Urinary bladder (tissue), 4 donors: ENCODE data around the gene DDIT3. TPM values are rescaled to one million over a fixed set of nuclear protein-coding genes. Genes with fewer than 3 reads are reported as not detected.
"Not testable (repeated sequence)": the region's sequence is repeated elsewhere in the genome, so short reads cannot be mapped to it uniquely, and the experiment has no call there.

Source experiments
- DNase-seq: peaks from one replicate; pipeline ENCODE4 v3.0.0-alpha.2; 2015; ENCODE audit errors: extremely low spot score
- H3K27ac ChIP-seq: one replicate; pipeline ENCODE4 v1.5.1; 2013; ENCODE audit warnings: low read depth, mild to moderate bottlenecking, moderate library complexity
- H3K36me3 ChIP-seq: one replicate; pipeline ENCODE4 v1.6.1; 2013; ENCODE audit warnings: mild to moderate bottlenecking, moderate library complexity; ENCODE audit not compliant: insufficient read depth
- H3K4me1 ChIP-seq: one replicate; pipeline ENCODE4 v1.6.1; 2013; ENCODE audit warnings: mild to moderate bottlenecking, moderate library complexity; ENCODE audit not compliant: insufficient read depth
- H3K4me3 ChIP-seq: one replicate; pipeline ENCODE4 v1.5.1; 2013; ENCODE audit warnings: low read depth, low read length
- WGBS: extraction: QIAGEN DNeasy Blood & Tissue Kit; methylation state at CpG from one replicate; pipeline ENCODE4 v1.1.7; 2013; 5-methylcytosine and 5-hydroxymethylcytosine counted together
- polyA plus RNA-seq: library from polyadenylated mRNA; stranded (reverse); fragments of 200-250 nt; gene quantifications from one replicate; pipeline ENCODE4 v1.2.3, GENCODE V29; 2013
- total RNA-seq: library from RNA; depleted of rRNA; stranded (reverse); fragments of >200 nt; gene quantifications from one replicate; pipeline ENCODE4 v1.2.3, GENCODE V29; 2014
- donor health status: healthy with polysubstance abuse.
- donor health status: healthy.

The DDIT3 gene, protein sequence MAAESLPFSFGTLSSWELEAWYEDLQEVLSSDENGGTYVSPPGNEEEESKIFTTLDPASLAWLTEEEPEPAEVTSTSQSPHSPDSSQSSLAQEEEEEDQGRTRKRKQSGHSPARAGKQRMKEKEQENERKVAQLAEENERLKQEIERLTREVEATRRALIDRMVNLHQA
- total RNA-seq = 15.4 TPM
- polyA plus RNA-seq = 58.0 TPM

DNA sequence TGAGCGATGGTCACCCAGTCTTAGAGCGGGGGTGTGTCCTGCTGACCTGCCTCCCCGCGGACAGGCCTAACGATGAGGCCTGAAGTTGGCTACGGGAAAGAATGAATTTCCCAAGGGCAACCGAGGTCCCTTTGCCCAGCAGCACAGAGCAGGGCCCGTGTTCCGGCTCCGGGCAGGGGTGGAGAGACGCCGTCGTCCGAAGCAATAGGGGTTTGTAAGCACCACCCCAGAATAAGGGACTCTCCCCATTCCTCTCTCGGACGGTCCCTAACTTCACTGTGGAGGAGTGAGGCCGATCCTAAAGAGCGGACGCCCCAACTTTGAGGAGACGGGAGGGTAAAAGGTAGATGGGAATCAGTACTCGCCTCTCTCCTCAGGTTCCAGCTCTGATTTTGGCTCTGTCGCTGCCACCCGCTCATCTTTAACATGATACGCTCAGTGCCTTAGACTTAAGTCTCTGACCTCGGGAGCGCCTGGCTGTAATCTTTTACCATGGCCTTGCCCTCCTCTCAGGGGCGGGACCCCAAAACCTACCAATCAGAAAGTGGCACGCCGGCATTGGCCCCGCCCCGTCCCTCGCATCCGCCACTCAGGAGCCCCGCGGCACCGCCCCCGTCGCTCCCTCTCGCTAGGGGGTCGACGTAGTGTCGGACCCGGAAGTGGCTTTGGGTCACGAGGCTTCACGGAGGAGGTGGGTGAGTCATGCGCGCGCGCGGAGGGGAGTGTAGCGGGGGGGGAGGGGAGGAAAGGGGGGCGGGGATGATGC, at the start of gene DDIT3:
DDIT3 (minus strand) TSS at position 462 of the 766 bp plus-strand sequence. CDS start 3,108 bp downstream, outside the sequence.
- WGBS = under 1% methylated on average over 52 of the region's 52 CpGs
- DNase-seq = peak; percentile 97
- Histone ChIP-seq H3K4me1 (no peaks in the 10 kb centered on the region), H3K36me3 (no peaks in the 10 kb centered on the region), H3K4me3 (peak within 1 kb of the TSS; percentile 69), H3K27ac (peak within 1 kb of the TSS; percentile 97)

DNA sequence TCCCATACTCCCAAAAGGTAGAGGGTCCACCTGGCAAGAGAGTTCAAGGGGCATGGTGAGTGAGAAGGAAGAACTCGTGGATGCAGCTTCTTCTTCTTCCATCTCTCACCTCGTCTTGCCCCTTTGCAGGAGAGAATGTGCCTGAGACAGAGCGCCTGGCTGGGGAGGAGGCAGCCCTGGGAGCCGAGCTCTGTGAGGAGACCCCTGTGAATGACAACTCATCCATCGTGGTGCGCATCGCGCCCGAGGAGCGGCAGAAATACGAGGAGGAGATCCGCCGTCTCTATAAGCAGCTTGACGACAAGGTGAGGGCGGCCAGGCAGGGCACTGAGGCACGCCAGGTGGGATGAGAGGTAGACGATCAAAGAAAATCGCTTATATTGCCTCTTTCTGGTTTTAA, 49.5 kb upstream of the DDIT3 start:
- Histone ChIP-seq H3K4me3 (no peak overlapping the region), H3K36me3 (no peaks in the 10 kb centered on the region), H3K27ac (no peak overlapping the region), H3K4me1 (no peaks in the 10 kb centered on the region)
- 88% methylated on average over 18 of the region's 18 CpGs for WGBS
- DNase-seq = no peak

DNA sequence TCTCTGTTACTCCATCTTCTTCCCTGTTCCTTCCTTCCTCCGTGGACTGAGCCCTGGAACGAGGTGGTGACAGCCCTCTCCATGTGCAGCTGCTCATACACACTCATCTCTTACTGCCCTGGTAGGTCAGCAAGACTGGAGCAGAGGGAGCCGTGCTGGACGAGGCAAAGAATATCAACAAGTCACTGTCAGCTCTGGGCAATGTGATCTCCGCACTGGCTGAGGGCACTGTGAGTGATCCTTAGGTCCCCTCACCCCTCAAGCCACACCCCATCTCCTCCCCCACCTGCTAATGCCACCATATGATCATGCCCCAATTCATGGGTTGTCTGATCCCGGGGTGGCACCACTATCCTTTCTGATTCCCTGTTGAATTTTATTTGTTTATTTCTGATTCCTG, 48.5 kb upstream of the DDIT3 start:
- H3K4me3 ChIP-seq = no peak overlapping the region
- WGBS = 63% methylated on average over 6 of the region's 6 CpGs
- no peak for DNase-seq
- H3K4me1 ChIP-seq = no peaks in the 10 kb centered on the region
- H3K27ac ChIP-seq = no peak overlapping the region
- H3K36me3 ChIP-seq = no peaks in the 10 kb centered on the region

DNA sequence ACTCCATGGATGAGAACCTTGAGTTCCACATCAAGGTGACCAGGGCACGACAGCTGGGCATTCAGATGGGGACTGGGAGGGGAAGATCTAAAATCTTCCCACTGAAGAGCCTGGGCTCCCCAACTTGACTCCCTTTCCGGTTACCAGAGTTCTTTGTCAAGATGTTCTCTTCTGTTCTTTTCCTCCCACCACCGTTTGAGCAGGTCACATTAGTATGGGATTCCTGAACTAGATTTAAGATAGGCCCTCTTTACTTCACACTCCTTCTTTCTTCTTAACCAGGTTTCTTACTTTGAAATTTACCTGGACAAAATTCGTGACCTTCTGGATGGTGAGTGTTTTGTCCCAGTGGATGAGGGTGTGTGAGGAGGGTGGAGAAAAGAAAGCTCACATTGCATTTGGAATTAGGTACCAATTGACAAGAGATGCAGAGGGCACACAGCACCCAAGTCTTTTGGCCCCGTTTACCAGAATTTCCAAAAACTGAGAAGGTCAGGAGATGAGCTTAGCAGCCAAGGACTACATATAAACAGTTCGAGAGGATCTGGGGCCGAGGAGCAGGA, 43.9 kb upstream of the DDIT3 start:
- Histone ChIP-seq H3K27ac (no peak overlapping the region), H3K4me1 (no peaks in the 10 kb centered on the region), H3K36me3 (no peaks in the 10 kb centered on the region), H3K4me3 (no peak overlapping the region)
- no peak for DNase-seq
- WGBS = 76% methylated on average over 7 of the region's 7 CpGs

DNA sequence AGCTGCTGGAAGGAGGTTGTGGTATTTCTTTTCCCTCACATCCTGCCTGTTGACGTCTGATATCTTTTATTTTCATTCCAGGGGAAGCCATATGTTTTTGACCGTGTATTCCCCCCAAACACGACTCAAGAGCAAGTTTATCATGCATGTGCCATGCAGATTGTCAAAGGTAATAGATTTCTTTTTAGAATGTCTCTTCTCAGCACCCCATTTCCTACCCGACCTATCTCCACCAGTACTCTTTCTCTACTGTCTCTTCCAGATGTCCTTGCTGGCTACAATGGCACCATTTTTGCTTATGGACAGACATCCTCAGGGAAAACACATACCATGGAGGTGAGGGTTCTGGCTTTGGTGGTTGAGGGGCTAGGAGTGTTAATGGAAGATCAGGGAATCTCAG, 43.0 kb upstream of the DDIT3 start:
- H3K4me1 ChIP-seq = no peaks in the 10 kb centered on the region
- H3K27ac ChIP-seq = no peak overlapping the region
- DNase-seq = no peak
- 28% methylated on average over 4 of the region's 4 CpGs for WGBS
- no peaks in the 10 kb centered on the region for H3K36me3 ChIP-seq
- no peak overlapping the region for H3K4me3 ChIP-seq

DNA sequence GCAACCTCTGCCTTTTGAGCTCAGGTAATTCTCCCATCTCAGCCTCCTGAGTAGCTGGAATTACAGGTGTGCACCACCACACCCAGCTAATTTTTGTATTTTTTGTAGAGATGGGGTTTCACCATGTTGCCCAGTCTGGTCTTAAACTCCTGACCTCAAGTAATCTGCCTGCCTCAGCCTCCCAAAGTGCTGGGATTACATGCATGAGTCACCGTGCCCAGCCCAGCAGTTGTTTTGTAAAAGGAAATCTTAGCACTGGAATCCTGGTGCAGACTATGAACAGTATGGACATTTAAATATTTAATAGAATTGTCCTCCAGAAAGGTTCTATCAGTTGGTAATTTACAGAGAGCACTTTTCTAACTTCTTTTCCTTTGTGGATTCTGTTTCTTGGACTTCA, 40.8 kb upstream of the DDIT3 start:
- not testable (repeated sequence) for DNase-seq, H3K27ac ChIP-seq, H3K36me3 ChIP-seq, H3K4me1 ChIP-seq, H3K4me3 ChIP-seq
- WGBS = 45% methylated on average over 1 of the region's 1 CpG

DNA sequence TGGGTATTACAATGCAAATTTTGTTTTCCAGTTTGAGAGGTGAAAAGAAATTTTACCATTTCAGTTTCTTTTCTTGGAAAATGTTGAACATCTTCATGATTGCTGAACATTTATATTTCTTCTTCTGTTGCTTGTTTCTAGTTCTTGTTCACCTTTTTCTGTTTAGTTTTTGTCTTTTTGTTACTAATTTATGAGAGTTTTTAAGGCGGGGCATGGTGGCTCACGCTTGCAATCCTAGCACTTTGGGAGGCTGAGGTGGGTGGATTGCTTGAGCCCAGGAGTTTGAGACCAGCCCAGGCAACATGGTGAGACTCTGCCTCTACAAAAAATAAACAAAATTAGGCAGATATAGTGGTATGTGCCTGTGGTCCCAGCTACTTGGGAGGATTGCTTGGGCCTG, 40.2 kb upstream of the DDIT3 start:
- DNase-seq = no peak
- no peak overlapping the region for H3K4me3 ChIP-seq
- WGBS = 83% methylated on average over 2 of the region's 2 CpGs
- no peaks in the 10 kb centered on the region for H3K4me1 ChIP-seq
- H3K36me3 ChIP-seq = no peaks in the 10 kb centered on the region
- H3K27ac ChIP-seq = no peak overlapping the region

DNA sequence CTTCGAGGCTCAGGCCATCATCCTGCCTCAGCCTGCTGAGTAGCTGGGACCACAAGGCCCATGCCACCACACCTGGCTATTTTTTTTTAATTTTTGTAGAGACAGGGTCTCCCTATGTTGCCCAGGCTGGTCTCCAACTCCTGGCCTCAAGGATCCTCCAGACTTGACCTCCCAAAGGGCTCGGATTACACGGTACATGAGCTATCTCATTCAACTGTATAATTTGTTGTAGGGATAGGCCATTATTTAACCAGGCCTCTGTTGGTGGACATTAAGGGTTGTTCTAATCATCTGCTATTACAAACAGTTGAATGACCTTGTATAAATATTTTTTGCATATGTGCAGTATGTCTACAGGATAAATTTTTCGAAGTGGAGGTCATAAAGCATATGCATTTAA, 38.5 kb upstream of the DDIT3 start:
- DNase-seq = no peak
- Histone ChIP-seq H3K36me3 (no peaks in the 10 kb centered on the region), H3K4me1 (no peaks in the 10 kb centered on the region), H3K27ac (no peak overlapping the region), H3K4me3 (no peak overlapping the region)
- WGBS = 81% methylated on average over 4 of the region's 4 CpGs

DNA sequence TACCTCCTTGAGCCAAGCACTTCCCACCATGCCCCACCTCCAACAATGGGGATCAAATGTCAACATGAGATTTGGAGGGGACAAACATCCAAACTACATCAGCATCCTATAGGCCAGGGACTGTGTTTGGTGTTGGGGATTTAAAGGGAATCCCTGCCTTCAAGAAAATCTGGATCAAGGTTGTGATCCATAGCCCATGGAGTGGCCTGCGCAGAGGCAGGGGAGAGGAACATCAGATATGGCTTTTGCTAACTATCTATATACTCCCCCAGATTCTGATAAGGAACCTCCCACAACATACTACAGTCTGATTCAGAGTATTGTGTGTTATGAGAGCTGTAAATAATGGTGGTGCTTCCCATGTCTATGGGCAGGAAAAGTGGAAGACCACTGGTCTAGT, 34.6 kb upstream of the DDIT3 start:
- no peaks in the 10 kb centered on the region for H3K36me3 ChIP-seq
- no peak for DNase-seq
- no peak overlapping the region for H3K27ac ChIP-seq
- no peaks in the 10 kb centered on the region for H3K4me1 ChIP-seq
- WGBS = 96% methylated on average over 1 of the region's 1 CpG
- no peak overlapping the region for H3K4me3 ChIP-seq

DNA sequence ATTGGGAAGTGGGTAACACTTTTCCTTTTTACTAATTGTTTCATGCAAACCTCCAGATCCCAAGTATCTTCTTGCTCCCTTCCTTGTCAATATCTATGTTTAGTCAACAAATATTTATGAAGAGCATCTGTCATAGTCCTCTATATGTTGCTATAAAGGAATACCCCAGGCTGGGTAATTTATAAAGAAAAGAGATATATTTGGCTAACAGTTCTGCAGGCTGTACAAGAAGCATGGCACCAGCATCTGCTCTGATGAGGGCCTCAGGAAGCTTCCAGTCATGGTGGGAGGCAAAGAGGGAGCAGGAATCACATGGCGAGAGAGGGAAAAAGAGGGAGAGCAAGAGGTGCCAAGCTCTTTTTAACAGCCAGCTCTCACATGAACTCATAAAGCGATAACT, 34.1 kb upstream of the DDIT3 start:
- H3K4me3 ChIP-seq = no peak overlapping the region
- H3K36me3 ChIP-seq = no peaks in the 10 kb centered on the region
- DNase-seq = no peak
- H3K27ac ChIP-seq = no peak overlapping the region
- no peaks in the 10 kb centered on the region for H3K4me1 ChIP-seq
- WGBS = 85% methylated on average over 2 of the region's 2 CpGs

DNA sequence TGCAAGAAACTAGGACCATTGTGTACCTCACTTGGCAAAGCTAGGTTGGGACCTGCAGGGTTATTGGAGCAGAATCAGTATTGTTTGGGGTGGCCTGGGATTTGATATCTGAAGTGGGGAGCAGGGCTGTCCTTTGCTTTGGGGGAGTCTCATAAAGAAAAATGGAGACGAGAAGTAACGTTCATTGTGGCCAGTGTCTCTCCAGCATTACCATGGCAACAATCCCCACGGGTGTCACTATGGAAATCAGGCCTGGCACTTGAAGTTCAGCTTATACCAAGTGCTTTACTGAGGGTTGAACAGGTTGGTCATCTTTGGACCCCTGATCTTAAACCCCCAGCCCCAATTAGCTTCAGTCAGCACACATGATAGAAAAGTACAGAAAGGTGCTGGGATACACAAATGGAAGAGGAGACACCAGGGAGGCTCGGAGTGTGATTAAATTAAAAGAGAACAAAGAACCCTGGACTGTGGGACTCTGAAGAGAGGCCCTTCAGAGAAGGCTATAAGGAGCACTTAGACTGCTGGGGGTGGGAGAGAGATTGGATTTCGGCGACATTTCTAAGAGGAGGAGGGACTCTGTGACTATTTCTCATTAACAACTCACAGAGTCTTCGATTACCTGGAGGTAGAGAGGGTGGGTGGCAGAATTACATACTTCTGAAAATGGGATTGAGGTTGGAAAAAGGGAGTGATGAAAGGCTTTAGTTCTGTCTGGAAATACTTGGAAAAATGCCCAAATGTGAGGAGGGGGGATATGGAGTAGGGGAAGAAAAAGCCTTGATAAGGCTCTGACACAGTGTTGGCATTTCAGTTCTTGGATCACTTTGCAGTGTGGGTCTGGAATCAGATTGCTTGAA, 33.3 kb upstream of the DDIT3 start:
- DNase-seq = no peak
- no peak overlapping the region for H3K4me3 ChIP-seq
- H3K36me3 ChIP-seq = no peaks in the 10 kb centered on the region
- WGBS = 50% methylated on average over 7 of the region's 7 CpGs
- H3K4me1 ChIP-seq = no peaks in the 10 kb centered on the region
- H3K27ac ChIP-seq = no peak overlapping the region

DNA sequence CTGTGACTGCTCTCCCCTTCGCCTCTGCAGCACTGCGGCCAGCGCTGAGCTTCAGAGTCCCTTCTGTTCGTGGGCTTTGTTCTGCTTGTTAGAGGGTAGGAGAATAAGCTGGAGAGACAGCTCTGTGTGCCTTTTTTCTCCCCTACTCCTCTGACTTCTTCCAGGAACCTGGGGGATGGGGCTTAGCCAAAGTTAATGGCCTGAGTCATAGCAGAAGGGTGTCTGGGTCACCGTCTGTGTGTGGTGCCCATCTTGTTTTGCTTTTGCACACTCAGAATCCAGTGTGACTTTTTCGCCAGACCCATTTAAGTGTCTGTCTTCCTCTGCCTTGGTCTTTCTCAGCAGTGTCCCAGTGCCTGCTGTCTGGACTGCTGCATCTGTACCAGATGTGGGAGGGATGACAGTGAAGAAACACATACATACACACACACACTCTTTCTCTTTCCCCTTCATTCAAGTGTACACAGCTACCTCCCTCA, 32.6 kb upstream of the DDIT3 start:
- Histone ChIP-seq H3K36me3 (no peaks in the 10 kb centered on the region), H3K27ac (no peak overlapping the region), H3K4me3 (no peak overlapping the region), H3K4me1 (no peaks in the 10 kb centered on the region)
- no peak for DNase-seq
- 46% methylated on average over 6 of the region's 6 CpGs for WGBS

DNA sequence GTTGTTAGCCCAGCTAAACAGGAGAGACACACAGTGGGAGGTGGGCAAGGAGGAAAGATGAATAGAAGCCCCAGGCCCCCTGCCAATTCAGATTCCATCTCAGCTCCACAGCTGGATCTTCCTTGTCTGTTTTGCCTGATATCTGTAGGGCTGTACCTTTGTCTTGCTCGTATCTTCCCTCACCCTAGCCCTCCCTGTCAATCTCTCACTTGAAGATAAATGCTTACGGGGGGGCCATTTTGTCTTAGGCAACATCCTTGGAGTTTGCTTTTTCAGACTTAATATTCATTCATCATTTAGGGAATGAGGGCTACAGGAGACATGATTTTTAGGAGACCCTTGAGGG, 32.0 kb upstream of the DDIT3 start:
- 64% methylated on average over 2 of the region's 2 CpGs for WGBS
- DNase-seq = no peak
- H3K4me3 ChIP-seq = no peak overlapping the region
- H3K27ac ChIP-seq = no peak overlapping the region
- H3K36me3 ChIP-seq = no peaks in the 10 kb centered on the region
- H3K4me1 ChIP-seq = no peaks in the 10 kb centered on the region
